Body of pancreas (tissue), 4 donors: ENCODE measurements around the gene IL1R1.

Experiments
- CTCF ChIP-seq, 7 experiments: fragments of 450-650 bp in 4 of 7; fragments of 200-600 bp in 3 of 7; sonication (generic) in 3 of 7; IDR thresholded peaks; one replicate each; pipeline ENCODE4 v1.5.1; 2016 to 2019; ENCODE audit warnings: antibody characterized with exemption in 7 of 7
- POLR2A ChIP-seq, 3 donors: fragments of 450-650 bp; IDR thresholded peaks; one replicate each; pipeline ENCODE4 v1.6.1; 2016; ENCODE audit warnings: antibody characterized with exemption in 3 of 3, mild to moderate bottlenecking in 2 of 3

DNA sequence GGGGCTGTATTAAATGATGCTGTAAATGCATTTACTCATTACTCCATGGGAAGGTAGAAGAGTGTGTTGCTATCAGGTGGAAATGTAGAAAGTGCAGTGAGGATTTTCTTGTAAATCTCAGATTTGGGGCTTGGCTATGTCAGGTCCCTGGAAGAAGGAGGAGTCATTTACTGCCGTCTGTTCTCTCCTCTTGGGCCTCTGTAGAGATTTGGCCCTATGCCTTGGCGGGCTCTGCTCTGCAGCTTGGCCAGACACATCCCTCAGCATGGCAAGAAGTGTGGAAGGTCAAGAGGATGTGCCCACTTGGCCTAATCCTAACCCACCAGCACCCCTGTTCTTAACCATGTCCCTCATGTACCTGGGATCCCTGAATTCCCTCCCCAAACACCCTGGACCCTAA lies 6.7 kb downstream of the IL1R1 start:
- no peak for TF ChIP-seq CTCF (IDR thresholded peaks at IDR 0.05)
- no peak for TF ChIP-seq POLR2A (IDR thresholded peaks at IDR 0.05)
